Ovary (tissue), 9 donors: ENCODE measurements around the gene SEC14L6. TPM values are rescaled to one million over a fixed set of nuclear protein-coding genes. Genes with fewer than 3 reads are reported as not detected.

ENCODE experiments used
- DNase-seq, 5 donors: peaks; one replicate each; pipeline ENCODE4 v3.0.0-alpha.2; 2019 to 2020
- H3K27ac ChIP-seq, 2 donors: fragments of 200-600 bp; one replicate each; pipeline versions ENCODE4 v1.5.1 to v1.8.0; 2019 to 2022
- H3K27me3 ChIP-seq: fragments of 200-600 bp; one replicate; pipeline ENCODE4 v1.8.0; 2022
- H3K36me3 ChIP-seq: fragments of 200-600 bp; sonication (generic); one replicate; pipeline ENCODE4 v1.5.1; 2019
- H3K4me1 ChIP-seq: one replicate; pipeline ENCODE4 v1.8.1; 2013; ENCODE audit warnings: mild to moderate bottlenecking, moderate library complexity; ENCODE audit not compliant: insufficient read depth
- H3K4me3 ChIP-seq: fragments of 200-600 bp; sonication (generic); one replicate; pipeline ENCODE4 v1.5.1; 2017
- H3K9me3 ChIP-seq, 2 donors: fragments of 200-600 bp in 1 of 2; sonication (generic) in 1 of 2; one replicate each; pipeline versions ENCODE4 v1.5.1 to v1.8.1; 2013 to 2019; ENCODE audit warnings: mild to moderate bottlenecking in 1 of 2, moderate library complexity in 1 of 2
- CTCF ChIP-seq, 3 donors: fragments of 450-650 bp in 2 of 3; fragments of 200-600 bp in 1 of 3; IDR thresholded peaks; one replicate each; pipeline versions ENCODE4 v1.5.1 to v1.8.0; 2016 to 2022; ENCODE audit warnings: antibody characterized with exemption in 3 of 3, mild to moderate bottlenecking in 1 of 3
- EP300 ChIP-seq: sonication (generic); formaldehyde crosslinking; IDR thresholded peaks from one replicate; pipeline ENCODE4 v1.6.1; 2017; ENCODE audit warnings: antibody characterized with exemption
- POLR2A ChIP-seq: fragments of 450-650 bp; IDR thresholded peaks from one replicate; pipeline ENCODE4 v1.6.1; 2017; ENCODE audit warnings: antibody characterized with exemption, mild to moderate bottlenecking, moderate library complexity
- WGBS, 3 donors: extraction: QIAGEN DNeasy Blood & Tissue Kit in 1 of 3; methylation state at CpG; one replicate each; pipeline versions ENCODE4 v1.1.5 to v1.1.7; 2013 to 2017; 5-methylcytosine and 5-hydroxymethylcytosine counted together
- intact Hi-C, 4 donors: fragments of 100-400 bp; cut with DNase I; formaldehyde crosslinking; loops; one replicate each; pipeline versions ENCODE4 v1.11.0 to v1.15.1; 2022 to 2023
- polyA plus RNA-seq, 2 donors: library from polyadenylated mRNA; stranded (reverse); fragments of 200-250 nt in 1 of 2; fragments of 350-450 nt in 1 of 2; fragmentation: Illumina TruSeq in 1 of 2; extraction: RNeasy Lipid Tissue Mini Kit (QIAGEN cat#74804) in 1 of 2; gene quantifications; one replicate each; pipeline ENCODE4 v1.2.3, GENCODE V29; 2013 to 2014
- total RNA-seq, 7 donors: library from RNA; depleted of rRNA in 2 of 7; stranded (reverse); fragments of >200 nt in 2 of 7; fragmentation: NEBNext Ultra II Directional in 3 of 7; extraction: Animal tissue kit (Norgen Biotek cat#: 25700) in 3 of 7; gene quantifications; one replicate each; pipeline versions ENCODE4 v1.1.0 to v1.2.4, GENCODE V29; 2016 to 2023
- donor health status: DM: no; HTN: no; CAD: no; lungs with moderate emphysema.
- donor health status: DM: no; HTN: no; CAD: no.
- donor health status: Bipolar disorder and iron deficiency.
- donor health status: DM: yes; HTN: yes; CAD: no.
- donor health status: DM: no; HTN: no; CAD: no.
- donor health status: DM: yes; HTN: yes; CAD: no.

The SEC14L6 gene
- total and polyA plus RNA-seq, 9 donors: 0.92 to 2.8 (median 1.7) TPM

GRCh38 chr22:30502153-30502552 is 44.4 kb downstream of the SEC14L6 start:
- Histone ChIP-seq H3K27me3 (no peaks in the 10 kb centered on the region), H3K4me3 (no peak overlapping the region), H3K9me3 (no peaks in the 10 kb centered on the region), H3K4me1 (no peaks in the 10 kb centered on the region), H3K27ac (no peak overlapping the region), H3K36me3 (no peaks in the 10 kb centered on the region)
- intact Hi-C loops: no loop called here
- WGBS, 3 donors: 67 to 93% (median 86%) methylated on average over 4 of the region's 4 CpGs
- TF ChIP-seq CTCF (IDR thresholded peaks at IDR 0.05) (no peak), POLR2A (no peak), EP300 (no peak)
- DNase-seq: no peak

- H3K4me3 ChIP-seq: no peak overlapping the region
- no peaks in the 10 kb centered on the region for H3K4me1 ChIP-seq
- no peaks in the 10 kb centered on the region for H3K9me3 ChIP-seq
- H3K27ac ChIP-seq: no peak overlapping the region
- intact Hi-C loops: no loop called here
- no peaks in the 10 kb centered on the region for H3K36me3 ChIP-seq
- 84 to 89% (median 89%) methylated on average over 6 of the region's 6 CpGs for WGBS, 3 donors
- no peaks in the 10 kb centered on the region for H3K27me3 ChIP-seq
- no peak for TF ChIP-seq EP300
- TF ChIP-seq POLR2A: no peak
- TF ChIP-seq CTCF (IDR thresholded peaks at IDR 0.05): no peak
- DNase-seq: no peak
Observed at GRCh38 chr22:30500628-30501027, 45.9 kb downstream of the SEC14L6 start.

GRCh38 chr22:30497466-30498150 is 48.9 kb downstream of the SEC14L6 start:
- intact Hi-C loops: no loop called here
- DNase-seq: no peak
- Histone ChIP-seq H3K27ac (no peak overlapping the region), H3K4me1 (no peaks in the 10 kb centered on the region), H3K9me3 (no peaks in the 10 kb centered on the region), H3K27me3 (no peaks in the 10 kb centered on the region), H3K4me3 (no peak overlapping the region), H3K36me3 (no peaks in the 10 kb centered on the region)
- WGBS, 3 donors: 78 to 83% (median 78%) methylated on average over 7 of the region's 7 CpGs
- TF ChIP-seq POLR2A (no peak), EP300 (no peak), CTCF (IDR thresholded peaks at IDR 0.05) (no peak)

GRCh38 chr22:30495041-30495784 is 51.3 kb downstream of the SEC14L6 start:
- no peak for DNase-seq
- Histone ChIP-seq H3K27ac (no peak overlapping the region), H3K4me1 (no peaks in the 10 kb centered on the region), H3K4me3 (no peak overlapping the region), H3K27me3 (no peaks in the 10 kb centered on the region), H3K9me3 (no peaks in the 10 kb centered on the region), H3K36me3 (no peaks in the 10 kb centered on the region)
- TF ChIP-seq CTCF (IDR thresholded peaks at IDR 0.05) (no peak), EP300 (no peak), POLR2A (no peak)
- WGBS, 3 donors: 74 to 88% (median 84%) methylated on average over 14 of the region's 14 CpGs
- intact Hi-C loops: no loop called here
